HG03108 (cell line): ENCODE data around the gene KCNC3.

Experiments used
- ATAC-seq: cut with Tn5 transposase; IDR thresholded peaks from one replicate; pipeline ENCODE4 v1.9.1; 2021; ENCODE audit warnings: moderate library complexity; ENCODE audit not compliant: unreplicated experiment

The KCNC3 gene

GRCh38 chr19:50329146-50329925, at the start of gene KCNC3:
KCNC3 (minus strand) TSS chr19:50329377; CDS start chr19:50329082, 295 bp downstream.
- ATAC-seq, result peak; percentile 43

- no peak for ATAC-seq
Measured at GRCh38 chr19:50378863-50379236, 49.7 kb upstream of the KCNC3 start.

- no peak for ATAC-seq
Measured at GRCh38 chr19:50378169-50378862, 49.1 kb upstream of the KCNC3 start.

GRCh38 chr19:50377517-50377916, 48.3 kb upstream of the KCNC3 start:
- no peak for ATAC-seq

GRCh38 chr19:50377051-50377461, 47.9 kb upstream of the KCNC3 start:
- no peak for ATAC-seq

DNA sequence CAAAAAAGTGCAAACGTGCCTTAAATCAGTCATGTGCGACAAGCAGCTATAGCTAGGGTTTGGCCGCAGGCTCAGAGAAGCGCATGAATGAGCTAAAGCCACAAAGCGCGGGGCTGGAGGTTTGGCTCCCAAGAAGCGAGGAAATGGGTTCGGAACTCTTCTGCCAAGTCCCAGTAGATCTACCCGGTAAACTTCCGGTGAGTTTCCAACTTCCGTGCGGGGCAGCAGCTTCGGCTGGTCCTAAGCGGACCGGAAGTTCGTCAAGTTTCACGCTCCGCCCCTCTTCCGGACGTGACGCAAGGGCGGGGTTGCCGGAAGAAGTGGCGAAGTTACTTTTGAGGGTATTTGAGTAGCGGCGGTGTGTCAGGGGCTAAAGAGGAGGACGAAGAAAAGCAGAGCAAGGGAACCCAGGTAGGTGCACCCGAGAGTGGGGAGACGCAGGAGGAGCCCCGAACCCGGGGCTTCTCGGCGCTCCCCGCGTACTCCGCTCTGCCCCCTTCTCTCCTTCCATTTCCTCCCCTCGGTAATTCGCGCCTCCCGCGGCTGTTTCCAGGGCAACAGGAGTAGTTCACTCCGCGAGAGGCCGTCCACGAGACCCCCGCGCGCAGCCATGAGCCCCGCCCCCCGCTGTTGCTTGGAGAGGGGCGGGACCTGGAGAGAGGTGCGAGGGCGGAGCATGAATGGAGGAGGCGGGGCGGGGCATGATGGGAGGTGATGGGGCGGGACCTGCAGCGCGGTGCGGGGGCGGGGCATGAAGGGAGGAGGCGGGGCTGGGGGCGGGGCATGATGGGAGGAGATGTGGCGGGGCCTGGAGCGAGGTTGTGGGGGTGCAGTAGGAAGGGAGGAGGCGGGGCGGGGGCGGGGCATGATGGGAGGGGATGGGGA, 47.2 kb upstream of the KCNC3 start, which contains the start of gene NR1H2:
Gene NR1H2 (plus strand): TSS at position 292 of the 885 bp plus-strand sequence. CDS start 1,149 bp downstream, outside the sequence.
- peak; percentile 86 for ATAC-seq

DNA sequence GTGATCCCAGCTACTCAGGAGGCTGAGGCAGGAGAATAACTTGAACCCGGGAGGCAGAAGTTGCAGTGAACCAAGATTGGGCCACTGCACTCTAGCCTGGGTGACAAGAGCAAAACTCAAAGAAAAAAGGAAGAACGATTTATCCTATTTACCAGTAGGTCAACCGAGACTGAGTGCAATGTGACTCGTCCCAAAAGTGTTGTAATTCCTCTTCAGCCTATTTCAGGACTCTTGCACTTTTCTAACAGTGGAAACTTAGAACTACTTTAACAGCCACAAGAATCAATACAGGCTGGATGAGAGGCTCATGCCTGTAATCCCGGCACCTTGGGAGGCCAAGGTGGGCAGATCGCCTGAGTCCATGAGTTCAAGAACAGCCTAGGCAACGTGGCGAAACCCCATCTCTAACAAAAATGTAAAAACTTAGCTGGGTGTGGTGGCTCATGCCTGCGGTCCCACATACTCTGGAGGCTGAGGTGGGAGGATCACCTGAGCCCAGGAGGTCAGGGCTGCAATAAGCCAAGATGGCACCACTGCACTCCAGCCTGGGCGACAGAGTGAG, 42.8 kb upstream of the KCNC3 start:
- no peak for ATAC-seq

- peak; percentile 46 for ATAC-seq
Measured at GRCh38 chr19:50368649-50369570, 39.7 kb upstream of the KCNC3 start.

DNA sequence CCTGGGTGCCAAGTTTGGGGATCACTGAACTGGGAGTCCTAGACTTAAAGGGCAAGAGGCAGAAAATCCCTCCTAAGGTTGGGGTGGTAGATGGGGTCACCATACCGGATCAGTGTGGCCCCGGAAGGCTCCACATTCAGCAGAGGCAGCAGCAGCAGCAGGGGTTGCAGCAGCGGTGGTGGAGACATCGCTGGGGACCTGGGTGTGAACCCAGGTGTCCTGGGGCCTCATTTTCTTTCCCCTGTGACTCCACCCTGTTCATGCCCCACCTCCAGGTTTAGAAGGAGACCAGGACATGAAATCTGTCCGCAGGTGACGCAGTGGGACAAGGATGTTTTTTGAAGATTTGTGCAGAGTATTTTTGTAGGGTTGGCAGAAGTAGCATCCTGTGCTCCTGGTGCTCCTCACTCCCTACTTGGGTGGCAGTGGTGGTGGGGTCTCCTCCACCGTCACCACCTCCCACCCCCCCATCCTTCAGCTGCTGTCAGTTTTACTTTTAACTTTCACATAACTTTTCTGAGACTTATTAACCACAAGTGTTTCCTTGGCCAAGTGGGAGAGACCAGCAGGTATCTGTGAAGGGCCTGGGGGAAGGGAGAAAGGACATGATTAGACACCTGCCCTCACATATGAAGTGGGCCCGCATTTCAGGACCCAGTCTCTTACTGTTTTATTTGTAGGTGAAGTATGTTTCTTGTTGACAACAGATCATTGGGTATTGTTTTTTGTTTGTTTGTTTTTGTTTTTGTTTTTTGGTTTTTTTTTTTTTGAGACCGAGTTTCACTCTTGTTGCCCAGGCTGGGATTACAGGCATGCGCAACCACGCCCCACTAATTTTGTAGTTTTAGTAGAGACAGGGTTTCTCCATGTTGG, 36.5 kb upstream of the KCNC3 start, which contains the start of gene NAPSA:
Gene NAPSA (minus strand): TSS at position 206 of the 873 bp plus-strand sequence. CDS start 18 bp downstream, at position 188.
- no peak for ATAC-seq

DNA sequence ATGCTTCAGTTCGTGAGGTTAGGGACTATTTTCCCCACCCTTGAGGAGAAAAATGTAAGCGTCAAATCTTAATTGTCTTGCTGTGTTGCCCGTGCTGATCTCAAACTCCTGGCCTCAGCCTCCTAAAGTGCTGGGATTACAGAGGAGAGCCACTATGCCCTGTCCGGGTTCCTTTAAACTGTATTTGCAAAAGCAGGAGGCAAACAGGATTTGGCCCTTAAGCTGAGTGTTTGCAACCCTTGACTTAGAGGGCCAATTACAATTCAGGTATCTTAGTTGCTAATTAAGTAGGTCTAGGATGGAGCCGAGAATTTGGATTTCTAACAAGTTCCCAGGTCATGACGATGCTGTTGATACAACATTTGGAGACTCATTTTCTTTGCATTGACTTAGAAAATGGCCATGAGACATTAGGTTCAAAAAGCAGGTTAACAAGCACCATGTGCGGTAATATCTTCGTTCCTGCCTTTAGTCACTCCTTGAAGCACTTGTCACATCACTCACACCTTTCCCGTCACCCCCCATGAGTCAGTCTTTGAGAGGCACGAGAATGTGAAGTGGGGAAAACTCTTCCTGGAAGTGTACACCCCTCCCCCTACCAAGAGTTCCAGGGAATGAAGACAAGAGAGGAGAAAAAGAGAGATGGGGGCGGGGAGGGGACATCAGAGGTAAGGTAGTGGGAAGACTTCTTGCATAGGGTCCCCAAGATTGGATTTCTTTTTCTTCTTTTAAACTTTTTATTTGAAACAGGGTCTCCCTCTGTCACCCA, 33.7 kb upstream of the KCNC3 start:
- ATAC-seq, result no peak

- no peak for ATAC-seq
Measured at GRCh38 chr19:50362030-50362412, 32.8 kb upstream of the KCNC3 start.

GRCh38 chr19:50361290-50362029, 32.3 kb upstream of the KCNC3 start:
- ATAC-seq, result no peak

DNA sequence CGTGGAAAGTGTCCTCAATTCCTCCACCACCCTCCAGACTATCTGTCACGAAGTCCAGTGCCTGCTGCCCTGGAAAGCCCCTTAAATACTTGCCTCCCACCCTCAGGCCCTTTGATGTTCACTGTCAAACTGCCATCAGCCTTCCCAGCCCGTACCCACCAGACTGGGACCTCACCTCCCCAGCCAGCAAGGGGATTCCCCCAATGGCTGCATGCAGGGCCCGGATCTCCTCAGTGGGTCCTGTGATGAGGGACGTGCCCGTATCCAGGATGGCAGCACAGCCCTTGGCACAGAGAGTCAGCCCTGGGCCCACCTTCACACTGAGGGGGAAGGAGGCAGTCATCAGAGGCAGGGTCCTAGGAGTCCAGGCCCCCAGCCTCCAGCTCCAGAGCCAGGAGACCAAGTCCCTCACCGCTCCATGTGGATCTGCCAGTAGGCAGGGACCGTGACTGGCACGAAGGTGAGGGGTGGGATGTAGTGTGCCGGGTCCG, 30.2 kb upstream of the KCNC3 start:
- ATAC-seq, result no peak

DNA sequence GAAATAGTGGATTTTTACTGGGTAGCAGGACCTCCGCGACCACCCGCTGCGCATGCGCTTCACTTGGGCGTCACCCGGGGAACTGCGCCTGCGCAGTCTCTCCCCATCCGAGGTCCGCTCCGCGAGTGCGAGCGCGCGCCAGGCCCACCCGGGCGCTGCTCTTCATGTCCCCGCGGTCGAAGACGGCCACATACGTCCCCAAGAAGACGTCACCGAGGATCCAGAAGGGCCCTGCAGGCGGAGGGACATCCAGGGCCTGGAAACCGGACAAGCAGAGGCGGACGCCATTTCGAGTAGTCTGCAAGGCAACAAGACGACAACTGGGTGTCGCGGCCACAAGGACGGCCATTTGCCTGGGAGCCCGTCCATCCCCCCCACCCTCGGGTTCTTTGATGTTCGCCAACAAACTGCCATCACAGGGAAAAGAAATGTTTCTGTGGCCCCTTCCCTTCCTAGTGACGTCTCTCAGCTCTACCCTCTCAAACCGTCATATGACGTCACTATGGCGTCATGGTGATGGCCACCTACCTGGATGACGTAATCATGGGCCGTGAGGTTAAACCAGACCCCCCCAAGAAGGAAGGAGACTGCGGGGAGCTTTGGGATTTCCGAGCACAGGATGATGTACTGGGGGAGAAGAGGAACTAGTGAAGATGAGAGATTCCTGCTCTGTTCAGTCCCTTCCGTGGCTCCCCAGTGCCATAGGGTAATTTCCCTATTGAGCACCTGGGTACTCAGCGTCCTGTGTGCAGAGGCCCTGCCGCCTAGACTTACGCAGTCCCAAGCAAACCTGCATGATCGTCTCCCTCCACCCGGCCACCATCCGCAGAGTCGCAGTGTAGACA, 29.5 kb upstream of the KCNC3 start:
- no peak for ATAC-seq

GRCh38 chr19:50357178-50358100, 28.3 kb upstream of the KCNC3 start:
- peak; percentile 46 for ATAC-seq
